ENCODE measurements around the gene LINC00305. TPM values are rescaled to one million over a fixed set of nuclear protein-coding genes. Genes with fewer than 3 reads are reported as not detected.

LINC00305 gene
- polyA plus RNA-seq, 3 donors: not detected

DNA sequence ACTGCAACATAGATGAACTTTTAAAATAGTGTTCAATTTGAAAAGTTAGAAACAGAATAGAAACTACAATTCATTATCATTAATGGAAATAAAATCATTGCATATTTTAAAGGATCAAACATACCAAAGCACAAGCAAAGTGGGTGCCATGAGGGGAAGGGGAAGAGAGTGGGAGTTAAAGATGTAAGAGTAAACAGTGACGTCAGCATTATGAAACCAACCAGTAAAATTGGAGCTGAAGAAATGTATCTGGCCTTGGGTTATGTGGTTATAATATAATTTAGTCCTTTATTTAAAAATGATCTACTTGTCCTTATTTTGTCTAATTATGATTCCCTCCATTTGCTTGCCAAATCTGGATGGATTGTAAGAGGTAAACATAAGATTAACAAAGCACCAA, 6.0 kb downstream of the LINC00305 start:
- Mint-ChIP-seq H3K27ac (no peak overlapping the region), H3K4me1 (no peaks in the 10 kb centered on the region), H3K27me3 (ENCODE audit: low read depth in 3 of 3) (peaks cover 2 to 4% (median 3%) of the 10 kb centered on the region in 3 donors), H3K4me3 (no peak overlapping the region), H3K36me3 (no peaks in the 10 kb centered on the region), H3K9me3 (peaks cover 0 to 3% (median 0%) of the 10 kb centered on the region in 7 donors)
- TF ChIP-seq, protein P1, sequence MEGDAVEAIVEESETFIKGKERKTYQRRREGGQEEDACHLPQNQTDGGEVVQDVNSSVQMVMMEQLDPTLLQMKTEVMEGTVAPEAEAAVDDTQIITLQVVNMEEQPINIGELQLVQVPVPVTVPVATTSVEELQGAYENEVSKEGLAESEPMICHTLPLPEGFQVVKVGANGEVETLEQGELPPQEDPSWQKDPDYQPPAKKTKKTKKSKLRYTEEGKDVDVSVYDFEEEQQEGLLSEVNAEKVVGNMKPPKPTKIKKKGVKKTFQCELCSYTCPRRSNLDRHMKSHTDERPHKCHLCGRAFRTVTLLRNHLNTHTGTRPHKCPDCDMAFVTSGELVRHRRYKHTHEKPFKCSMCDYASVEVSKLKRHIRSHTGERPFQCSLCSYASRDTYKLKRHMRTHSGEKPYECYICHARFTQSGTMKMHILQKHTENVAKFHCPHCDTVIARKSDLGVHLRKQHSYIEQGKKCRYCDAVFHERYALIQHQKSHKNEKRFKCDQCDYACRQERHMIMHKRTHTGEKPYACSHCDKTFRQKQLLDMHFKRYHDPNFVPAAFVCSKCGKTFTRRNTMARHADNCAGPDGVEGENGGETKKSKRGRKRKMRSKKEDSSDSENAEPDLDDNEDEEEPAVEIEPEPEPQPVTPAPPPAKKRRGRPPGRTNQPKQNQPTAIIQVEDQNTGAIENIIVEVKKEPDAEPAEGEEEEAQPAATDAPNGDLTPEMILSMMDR (IDR thresholded peaks at IDR 0.05): no peak
- H3K4me3 ChIP-seq (replicated peaks in 1 of 3; ENCODE audit: low read depth in 2 of 3, low read length in 3 of 3): no peak overlapping the region
- H3K36me3 ChIP-seq (replicated peaks in 1 of 2; ENCODE audit: control insufficient read depth in 1 of 2, insufficient read depth in 2 of 2, low read length in 2 of 2): no peaks in the 10 kb centered on the region
- H3K79me2 ChIP-seq (ENCODE audit: insufficient read depth, low read length): no peaks in the 10 kb centered on the region
- no peak overlapping the region for H2AFZ ChIP-seq (ENCODE audit: insufficient read depth, low read depth, low read length, poor library complexity, severe bottlenecking)
- no peaks in the 10 kb centered on the region for H3K27me3 ChIP-seq (ENCODE audit: control insufficient read depth in 2 of 2, insufficient read depth in 2 of 2, low read length in 2 of 2)
- H3K4me1 ChIP-seq (ENCODE audit: control insufficient read depth in 1 of 2, insufficient read depth in 2 of 2, low read length in 2 of 2): no peaks in the 10 kb centered on the region
- no peak overlapping the region for H3K27ac ChIP-seq (ENCODE audit: low read depth in 1 of 2, low read length in 2 of 2)
- no peaks in the 10 kb centered on the region for H4K20me1 ChIP-seq (ENCODE audit: insufficient read depth, low read length)
- intact Hi-C loops (cut with micrococcal nuclease): no loop called here
- H3K4me2 ChIP-seq (replicated peaks; ENCODE audit: extremely low read depth, low read length, poor library complexity, severe bottlenecking): no peak overlapping the region
- H3K9me3 ChIP-seq (replicated peaks in 1 of 2; ENCODE audit: control insufficient read depth in 1 of 2, insufficient read depth in 1 of 2, low read length in 2 of 2): no peaks in the 10 kb centered on the region
- no CpG with 5 or more reads among the region's 1 CpG for WGBS (ENCODE audit: insufficient coverage)
- H3K9ac ChIP-seq (ENCODE audit: insufficient read depth, low read length, poor library complexity, severe bottlenecking): no peak overlapping the region
- DNase-seq: no peak

DNA sequence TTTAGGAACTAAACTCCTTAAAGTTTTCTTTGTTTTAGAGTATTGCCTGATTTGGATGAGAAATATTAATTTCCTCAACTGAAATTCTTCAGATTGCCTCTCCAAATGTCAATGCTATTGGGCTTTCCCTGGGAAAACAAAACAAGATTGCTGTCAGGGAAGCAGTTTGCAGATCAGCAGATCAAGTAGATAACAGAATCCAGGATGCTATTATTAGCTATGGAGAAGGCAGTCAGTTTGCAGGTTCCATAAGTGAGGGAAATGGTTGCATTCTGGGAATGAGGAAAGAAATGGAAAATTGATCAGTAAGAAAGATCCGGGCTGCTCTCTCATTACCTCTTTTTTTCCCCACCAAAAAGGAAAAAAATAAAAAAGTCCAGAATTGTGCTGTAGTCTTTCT, 11.0 kb downstream of the LINC00305 start:
- H3K4me1 Mint-ChIP-seq: no peaks in the 10 kb centered on the region
- H4K20me1 ChIP-seq (ENCODE audit: insufficient read depth, low read length): no peaks in the 10 kb centered on the region
- no peaks in the 10 kb centered on the region for H3K27me3 ChIP-seq (ENCODE audit: control insufficient read depth in 2 of 2, insufficient read depth in 2 of 2, low read length in 2 of 2)
- H3K27ac Mint-ChIP-seq: no peak overlapping the region
- H3K79me2 ChIP-seq (ENCODE audit: insufficient read depth, low read length): no peaks in the 10 kb centered on the region
- H3K27me3 Mint-ChIP-seq (ENCODE audit: low read depth in 3 of 3): peaks cover 0 to 4% (median 3%) of the 10 kb centered on the region in 3 donors
- H3K36me3 ChIP-seq (replicated peaks in 1 of 2; ENCODE audit: control insufficient read depth in 1 of 2, insufficient read depth in 2 of 2, low read length in 2 of 2): no peaks in the 10 kb centered on the region
- no peak for DNase-seq
- H3K27ac ChIP-seq (ENCODE audit: low read depth in 1 of 2, low read length in 2 of 2): no peak overlapping the region
- no peak overlapping the region for H3K4me3 Mint-ChIP-seq
- H3K4me1 ChIP-seq (ENCODE audit: control insufficient read depth in 1 of 2, insufficient read depth in 2 of 2, low read length in 2 of 2): no peaks in the 10 kb centered on the region
- no peak overlapping the region for H3K4me3 ChIP-seq (replicated peaks in 1 of 3; ENCODE audit: low read depth in 2 of 3, low read length in 3 of 3)
- peaks cover 0 to 1% (median 0%) of the 10 kb centered on the region in 7 donors for H3K9me3 Mint-ChIP-seq
- H3K36me3 Mint-ChIP-seq: no peaks in the 10 kb centered on the region
- H3K9me3 ChIP-seq (replicated peaks in 1 of 2; ENCODE audit: control insufficient read depth in 1 of 2, insufficient read depth in 1 of 2, low read length in 2 of 2): no peaks in the 10 kb centered on the region
- no peak overlapping the region for H3K4me2 ChIP-seq (replicated peaks; ENCODE audit: extremely low read depth, low read length, poor library complexity, severe bottlenecking)
- WGBS (ENCODE audit: insufficient coverage): no CpG with 5 or more reads among the region's 1 CpG
- no peak overlapping the region for H2AFZ ChIP-seq (ENCODE audit: insufficient read depth, low read depth, low read length, poor library complexity, severe bottlenecking)
- intact Hi-C loops (cut with micrococcal nuclease): no loop called here
- H3K9ac ChIP-seq (ENCODE audit: insufficient read depth, low read length, poor library complexity, severe bottlenecking): no peak overlapping the region
- TF ChIP-seq, protein P1 (IDR thresholded peaks at IDR 0.05): no peak
